HG02885 (cell line): ENCODE data around the gene ROBO1.
A peak's percentile ranks its signal among the peaks of the same experiment; 100 is the strongest.
"Not testable (repeated sequence)": the region's sequence is repeated elsewhere in the genome, so short reads cannot be mapped to it uniquely, and the experiment has no call there.

ENCODE experiments used
- ATAC-seq: cut with Tn5 transposase; IDR thresholded peaks from one replicate; pipeline ENCODE4 v1.9.1; 2021; ENCODE audit warnings: mild to moderate bottlenecking; ENCODE audit not compliant: unreplicated experiment, poor library complexity

Gene ROBO1

DNA sequence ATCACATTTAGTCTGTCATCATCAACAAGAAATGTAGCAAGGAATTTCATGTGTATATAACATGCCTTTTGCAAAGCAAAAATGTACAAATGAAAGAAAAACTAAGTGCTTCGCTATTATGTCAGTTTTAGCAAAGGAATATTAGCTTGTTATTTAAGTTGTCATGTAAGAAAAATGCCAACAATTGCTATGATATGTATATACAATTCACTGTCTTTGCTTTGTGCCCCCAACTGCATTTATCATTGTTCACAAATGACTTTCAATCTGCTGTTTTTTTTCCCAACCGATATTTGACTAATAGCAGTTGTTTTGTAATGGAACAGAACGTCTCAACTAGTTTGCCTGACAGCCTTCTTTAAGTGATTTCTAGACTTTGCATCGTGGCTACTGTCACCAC lies 207.1 kb downstream of the ROBO1 start:
- ATAC-seq = no peak

DNA sequence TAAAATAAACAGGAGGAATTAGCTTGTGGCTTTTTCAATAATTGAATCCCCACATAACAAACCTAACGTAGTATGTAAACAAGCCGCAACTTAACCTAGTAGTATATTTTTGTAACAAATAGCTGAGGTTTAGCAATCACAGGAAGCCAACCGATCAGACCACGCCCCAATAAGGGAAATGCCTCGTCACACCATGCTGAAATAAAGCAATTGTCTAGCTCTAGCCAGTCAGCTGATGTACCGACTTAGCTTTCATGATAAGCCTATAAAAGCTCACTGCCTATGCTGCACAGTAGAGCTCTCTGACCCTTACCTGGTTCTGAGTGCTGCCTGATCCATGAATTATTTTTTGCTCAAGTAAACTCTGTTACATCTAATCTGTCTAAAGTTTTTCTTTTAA lies 208.9 kb downstream of the ROBO1 start:
- no peak for ATAC-seq

DNA sequence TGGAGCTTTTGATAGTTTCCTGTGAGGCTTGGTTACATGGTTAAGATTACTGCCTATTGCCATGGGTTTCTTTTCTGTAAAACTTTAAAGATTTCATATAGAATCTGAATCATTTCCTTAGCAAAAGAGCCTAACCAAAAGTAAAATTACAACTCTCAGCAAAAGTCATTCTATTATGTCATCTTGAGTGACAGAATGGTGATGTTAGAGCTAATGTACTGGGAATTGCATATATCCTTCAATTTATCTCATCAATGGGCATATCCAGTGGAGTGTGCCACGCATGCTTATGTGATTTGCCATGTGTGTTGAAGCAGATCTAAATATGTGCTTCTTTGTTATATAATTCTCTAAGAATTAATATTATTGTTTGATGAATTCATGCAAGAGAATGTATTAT lies 212.1 kb downstream of the ROBO1 start:
- no peak for ATAC-seq

GRCh38 chr3:79551997-79552396 lies 215.8 kb downstream of the ROBO1 start:
- no peak for ATAC-seq

- ATAC-seq = no peak
Measured at GRCh38 chr3:79551321-79551892, 216.4 kb downstream of the ROBO1 start.

GRCh38 chr3:79543218-79543982 lies 224.4 kb downstream of the ROBO1 start:
- ATAC-seq = no peak

- no peak for ATAC-seq
Measured at GRCh38 chr3:79534727-79535126, 233.1 kb downstream of the ROBO1 start.

GRCh38 chr3:79531566-79532295 lies 236.1 kb downstream of the ROBO1 start:
- no peak for ATAC-seq

DNA sequence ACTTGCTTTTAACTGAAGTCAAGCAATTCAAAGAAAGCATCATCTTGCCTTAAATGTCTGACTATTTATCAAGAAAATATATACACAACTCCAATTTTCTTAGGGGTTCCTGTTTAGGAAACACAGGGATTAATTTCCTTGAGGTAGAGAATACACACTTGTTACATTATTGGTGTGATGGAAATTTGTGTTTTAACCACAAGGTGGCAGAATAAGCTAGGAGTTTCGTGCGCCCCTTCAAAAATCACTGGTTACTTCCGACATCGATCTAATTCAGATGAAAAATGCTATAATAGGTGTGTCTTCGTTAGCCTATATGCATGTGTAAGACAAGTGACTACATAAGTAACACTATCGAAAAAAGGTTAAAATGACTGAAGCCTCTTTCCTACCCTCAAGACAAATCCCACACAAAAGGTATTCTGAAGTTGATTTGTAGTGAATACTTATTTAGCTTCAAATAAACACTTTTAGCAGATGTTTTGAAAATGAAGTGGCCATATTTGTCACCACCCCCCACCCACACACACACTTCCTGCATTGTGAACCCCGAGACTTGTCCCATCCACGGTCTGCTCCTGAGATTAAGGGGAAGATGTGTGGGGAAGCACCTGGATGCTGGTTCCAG lies 246.5 kb downstream of the ROBO1 start:
- peak; percentile 71 for ATAC-seq

DNA sequence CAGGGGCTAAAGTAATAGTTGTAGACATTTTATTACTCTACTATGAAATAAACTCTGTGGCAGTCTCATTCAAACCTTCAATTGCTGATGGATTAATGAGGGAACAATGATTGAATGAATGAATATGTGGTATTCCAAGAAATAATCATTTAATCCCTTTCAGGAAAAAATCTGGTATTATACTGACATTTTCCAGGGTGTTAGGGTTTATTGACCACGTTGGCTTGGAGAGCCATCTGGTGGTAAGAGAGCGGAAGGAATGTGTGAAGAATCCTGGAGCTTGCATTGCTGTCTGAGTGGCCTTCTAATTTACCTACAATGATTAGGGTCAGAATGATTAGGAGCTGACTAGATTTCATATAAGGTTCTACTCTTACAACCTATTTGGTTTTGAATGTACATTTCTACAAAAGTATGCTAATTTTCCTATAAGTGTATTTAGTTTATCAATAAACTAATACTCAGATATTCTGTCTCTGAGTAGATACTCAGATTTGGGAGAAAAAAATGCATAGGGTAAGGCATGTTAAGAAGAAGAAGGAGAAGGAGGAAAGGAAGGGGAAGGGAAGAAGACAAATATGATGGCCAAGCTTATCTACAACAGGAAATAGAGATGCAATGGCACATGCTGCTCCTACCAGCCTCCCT lies 249.9 kb downstream of the ROBO1 start:
- ATAC-seq = no peak

DNA sequence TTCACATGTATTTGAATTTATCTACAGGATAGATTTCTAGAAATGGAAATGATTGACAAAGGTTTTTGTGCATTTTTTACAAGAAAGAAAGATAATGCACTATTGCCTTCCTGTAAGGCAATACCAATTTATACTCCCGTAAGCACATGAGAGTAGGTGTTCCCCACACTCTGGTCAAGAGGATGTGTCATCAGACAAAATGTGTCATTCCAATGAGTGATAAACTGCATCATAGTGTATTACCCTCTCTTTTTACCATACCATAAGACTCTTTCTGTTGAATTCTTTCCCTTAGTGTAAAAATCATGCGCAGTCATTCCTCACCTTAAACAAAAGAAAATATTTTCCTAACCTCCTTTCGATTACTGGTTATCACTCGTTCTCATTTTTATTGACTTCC lies 251.0 kb downstream of the ROBO1 start:
- ATAC-seq = no peak

DNA sequence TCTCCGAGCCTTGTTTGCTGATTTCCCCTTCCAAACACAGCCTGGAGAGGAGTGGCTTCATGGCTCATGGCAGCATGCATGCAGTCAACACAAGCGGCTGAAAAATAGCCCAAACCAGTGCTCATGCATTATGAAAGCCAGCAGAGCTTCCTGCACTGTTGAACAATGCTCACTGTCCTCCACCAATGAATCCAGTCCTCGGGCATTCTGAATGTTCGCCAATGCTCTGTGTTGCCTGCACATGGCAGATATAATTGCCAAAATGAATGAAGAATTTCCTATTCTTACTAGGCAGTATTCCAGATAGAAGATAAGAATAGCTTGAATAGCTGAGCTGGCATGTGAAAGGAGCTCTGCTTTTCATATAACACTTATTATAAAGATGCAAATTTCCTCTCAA lies 252.7 kb downstream of the ROBO1 start:
- ATAC-seq = no peak

DNA sequence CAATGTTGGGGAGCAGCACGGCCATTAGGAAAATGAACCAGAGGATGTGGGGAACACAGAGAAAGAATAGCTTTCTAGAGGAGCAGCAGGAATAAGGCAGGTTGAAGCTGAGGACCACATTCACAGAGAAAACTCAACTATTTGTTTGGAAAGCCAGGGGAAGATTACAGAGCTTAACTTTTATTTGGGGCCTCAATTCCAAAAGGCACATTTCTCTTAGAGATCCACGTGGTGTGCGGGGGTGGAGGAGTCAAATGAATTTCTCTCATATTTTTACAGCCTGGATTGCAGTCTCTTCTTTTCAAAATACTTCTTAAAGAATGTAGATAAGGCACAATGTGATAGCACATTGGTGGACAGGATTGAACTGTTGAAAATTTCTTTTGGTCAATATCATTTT lies 253.7 kb downstream of the ROBO1 start:
- no peak for ATAC-seq

GRCh38 chr3:79506751-79507150 lies 261.0 kb downstream of the ROBO1 start:
- ATAC-seq = no peak

DNA sequence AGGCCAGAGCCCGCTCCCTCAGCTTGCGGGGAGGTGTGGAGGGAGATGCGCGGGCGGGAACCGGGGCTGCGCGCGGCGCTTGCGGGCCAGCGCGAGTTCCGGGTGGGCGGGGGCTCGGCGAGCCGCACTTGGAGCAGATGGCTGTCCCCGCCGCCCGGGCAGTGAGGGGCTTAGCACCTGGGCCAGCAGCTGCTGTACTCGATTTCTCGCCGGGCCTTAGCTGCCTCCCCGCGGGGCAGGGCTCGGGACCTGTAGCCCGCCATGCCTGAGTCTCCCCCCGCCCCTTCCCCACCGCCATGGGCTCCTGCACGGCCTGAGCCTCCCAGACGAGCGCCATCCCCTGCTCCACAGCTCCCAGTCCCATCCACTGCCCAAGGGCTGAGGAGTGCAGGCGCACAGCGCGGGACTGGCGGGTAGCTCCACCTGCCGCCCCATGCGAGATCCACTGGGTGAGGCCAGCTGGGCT lies 265.5 kb downstream of the ROBO1 start:
- not testable (repeated sequence) for ATAC-seq

GRCh38 chr3:79497447-79498111 lies 270.2 kb downstream of the ROBO1 start:
- ATAC-seq = peak; percentile 78

GRCh38 chr3:79491029-79491641 lies 276.7 kb downstream of the ROBO1 start:
- ATAC-seq = no peak

DNA sequence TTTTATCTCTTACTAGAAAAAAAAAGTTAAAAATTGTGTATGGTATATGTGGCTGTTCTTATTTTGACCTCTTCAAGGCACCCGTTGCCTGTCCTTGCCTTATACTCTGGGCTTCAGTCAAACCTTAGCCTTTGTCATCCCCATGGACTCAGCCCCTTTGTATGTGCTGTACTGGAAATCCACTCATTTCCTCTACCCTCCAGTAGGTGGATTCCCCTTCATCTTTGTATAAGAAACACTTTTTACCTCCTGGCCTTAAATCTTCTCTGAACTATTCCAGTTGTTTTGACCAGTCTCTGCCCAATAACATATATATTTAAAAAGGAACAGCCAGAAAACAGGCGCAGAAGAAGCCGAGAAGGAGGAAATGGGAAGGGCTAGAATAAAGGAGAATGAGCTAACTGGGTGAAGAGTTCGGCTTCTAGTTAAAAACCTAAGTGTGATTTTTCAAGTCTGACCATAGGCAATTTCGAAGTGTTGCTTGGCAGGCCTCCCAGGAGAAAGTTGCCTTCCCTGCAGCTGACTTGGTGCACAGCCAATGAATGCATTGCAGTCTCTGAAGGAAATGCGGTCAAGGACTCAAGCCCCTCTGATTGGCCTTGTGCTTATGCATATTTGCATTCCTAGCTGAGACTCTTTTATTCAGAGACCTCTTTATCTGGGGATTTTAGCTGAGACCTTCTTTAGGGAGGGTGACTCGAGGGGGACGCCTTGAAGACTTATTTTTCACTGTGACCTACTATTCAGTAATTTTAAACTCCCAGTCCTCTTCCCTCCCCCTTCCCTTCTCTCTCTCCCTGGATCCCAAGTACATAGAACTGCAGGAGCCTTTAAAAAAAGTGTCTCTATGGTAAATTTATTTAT lies 277.4 kb downstream of the ROBO1 start:
- ATAC-seq = no peak

- ATAC-seq = no peak
Measured at GRCh38 chr3:79488407-79488806, 279.4 kb downstream of the ROBO1 start.
